HFFc6 (cell line): ENCODE results near the gene EMP2. TPM values are rescaled to one million over a fixed set of nuclear protein-coding genes. Genes with fewer than 3 reads are reported as not detected.

Source experiments
- DNase-seq: peaks from one replicate; pipeline ENCODE4 v3.0.0-alpha.2; 2018
- H3K27ac Mint-ChIP-seq: 2 replicates; pipeline ENCODE4 v1.8.0; 2020; ENCODE audit warnings: mild to moderate bottlenecking, mixed read lengths
- H3K27me3 Mint-ChIP-seq: 2 replicates; pipeline ENCODE4 v1.8.0; 2021; ENCODE audit warnings: mild to moderate bottlenecking, moderate library complexity, mixed read lengths; ENCODE audit not compliant: insufficient read depth
- H3K36me3 Mint-ChIP-seq: 2 replicates; pipeline ENCODE4 v1.8.0; 2021; ENCODE audit warnings: low read depth, mixed read lengths
- H3K4me1 Mint-ChIP-seq: 2 replicates; pipeline ENCODE4 v1.8.0; 2020; ENCODE audit warnings: low read depth, mixed read lengths
- H3K4me3 Mint-ChIP-seq: 2 replicates; pipeline ENCODE4 v1.8.0; 2020; ENCODE audit warnings: mild to moderate bottlenecking, moderate library complexity, mixed read lengths
- H3K9me3 Mint-ChIP-seq: 2 replicates; pipeline ENCODE4 v1.8.0; 2020; ENCODE audit warnings: mild to moderate bottlenecking, mixed read lengths
- CTCF ChIP-seq: fragments of 200-600 bp; sonication (generic); IDR thresholded peaks from 2 replicates; pipeline ENCODE4 v1.5.0; 2021; ENCODE audit warnings: antibody characterized with exemption, mild to moderate bottlenecking
- total RNA-seq, 6 experiments: library from RNA; stranded (reverse); fragmentation: NEBNext Ultra II Directional; extraction: Animal tissue kit (Norgen Biotek cat#: 25700); gene quantifications; 2 replicates in 1 of 6; 3 replicates in 5 of 6; pipeline ENCODE4 v1.2.3, GENCODE V29; 2021

EMP2 gene
- total RNA-seq, 6 experiments from 2014 or later = 14.3 to 35.7 (median 29.7) TPM

GRCh38 chr16:10608687-10609401 lies 28.4 kb upstream of the EMP2 start:
- H3K27ac Mint-ChIP-seq = peak overlapping the region; percentile 67
- H3K36me3 Mint-ChIP-seq = no peaks in the 10 kb centered on the region
- H3K4me1 Mint-ChIP-seq = peaks cover 16% of the 10 kb centered on the region
- peaks cover 6% of the 10 kb centered on the region for H3K27me3 Mint-ChIP-seq
- no peaks in the 10 kb centered on the region for H3K9me3 Mint-ChIP-seq
- H3K4me3 Mint-ChIP-seq = peak overlapping the region; percentile 39; the same call in 1 of the 2 replicates
- peak; percentile 1 for DNase-seq
- TF ChIP-seq CTCF = peak; percentile 12; the same call in 1 of the 2 replicates

GRCh38 chr16:10607157-10607556 lies 26.8 kb upstream of the EMP2 start:
- Mint-ChIP-seq H3K27ac (no peak overlapping the region), H3K4me1 (peaks cover 16% of the 10 kb centered on the region), H3K4me3 (no peak overlapping the region), H3K36me3 (no peaks in the 10 kb centered on the region), H3K9me3 (no peaks in the 10 kb centered on the region; the same call in 1 of the 2 replicates), H3K27me3 (peaks cover 16% of the 10 kb centered on the region)
- DNase-seq = no peak
- TF ChIP-seq CTCF = no peak

- Mint-ChIP-seq H3K27me3 (peaks cover 20% of the 10 kb centered on the region), H3K27ac (no peak overlapping the region), H3K4me1 (peaks cover 16% of the 10 kb centered on the region), H3K9me3 (no peaks in the 10 kb centered on the region; the same call in 1 of the 2 replicates), H3K36me3 (no peaks in the 10 kb centered on the region), H3K4me3 (no peak overlapping the region)
- TF ChIP-seq CTCF = no peak
- DNase-seq = no peak
These were observed 26.2 kb upstream of the EMP2 start for GRCh38 chr16:10606607-10607006.

GRCh38 chr16:10605636-10606035 lies 25.2 kb upstream of the EMP2 start:
- Mint-ChIP-seq H3K4me1 (peaks cover 16% of the 10 kb centered on the region), H3K4me3 (no peak overlapping the region), H3K36me3 (no peaks in the 10 kb centered on the region), H3K27me3 (peaks cover 20% of the 10 kb centered on the region), H3K9me3 (no peaks in the 10 kb centered on the region; the same call in 1 of the 2 replicates), H3K27ac (no peak overlapping the region)
- TF ChIP-seq CTCF = no peak
- no peak for DNase-seq

- H3K27me3 Mint-ChIP-seq = peaks cover 35% of the 10 kb centered on the region
- TF ChIP-seq CTCF = no peak
- no peak overlapping the region for H3K4me3 Mint-ChIP-seq
- no peak overlapping the region for H3K27ac Mint-ChIP-seq
- H3K36me3 Mint-ChIP-seq = no peaks in the 10 kb centered on the region
- DNase-seq = no peak
- H3K4me1 Mint-ChIP-seq = no peaks in the 10 kb centered on the region
- no peaks in the 10 kb centered on the region; the same call in 1 of the 2 replicates for H3K9me3 Mint-ChIP-seq
These were observed 21.3 kb upstream of the EMP2 start for GRCh38 chr16:10601444-10602408.
